T-helper 2 cell treated with Interferon-gamma antibody and Interleukin-4, amounts not matched to agents 100 ng/mL and 5 ng/mL, for 36 hours (primary cell): ENCODE results near the gene ZNF226. TPM values are rescaled to one million over a fixed set of nuclear protein-coding genes. Genes with fewer than 3 reads are reported as not detected.
"Not testable (repeated sequence)": the region's sequence is repeated elsewhere in the genome, so short reads cannot be mapped to it uniquely, and the experiment has no call there.

Experiments
- intact Hi-C: fragments of 100-400 bp; cut with micrococcal nuclease; formaldehyde crosslinking; loops from one replicate; pipeline ENCODE4 v1.15.1; 2023
- total RNA-seq: library from RNA; stranded (reverse); gene quantifications from 2 replicates; pipeline ENCODE4 v1.2.3, GENCODE V29; 2022

The ZNF226 gene
- total RNA-seq: 13.7 and 14.2 TPM in 2 replicates

DNA sequence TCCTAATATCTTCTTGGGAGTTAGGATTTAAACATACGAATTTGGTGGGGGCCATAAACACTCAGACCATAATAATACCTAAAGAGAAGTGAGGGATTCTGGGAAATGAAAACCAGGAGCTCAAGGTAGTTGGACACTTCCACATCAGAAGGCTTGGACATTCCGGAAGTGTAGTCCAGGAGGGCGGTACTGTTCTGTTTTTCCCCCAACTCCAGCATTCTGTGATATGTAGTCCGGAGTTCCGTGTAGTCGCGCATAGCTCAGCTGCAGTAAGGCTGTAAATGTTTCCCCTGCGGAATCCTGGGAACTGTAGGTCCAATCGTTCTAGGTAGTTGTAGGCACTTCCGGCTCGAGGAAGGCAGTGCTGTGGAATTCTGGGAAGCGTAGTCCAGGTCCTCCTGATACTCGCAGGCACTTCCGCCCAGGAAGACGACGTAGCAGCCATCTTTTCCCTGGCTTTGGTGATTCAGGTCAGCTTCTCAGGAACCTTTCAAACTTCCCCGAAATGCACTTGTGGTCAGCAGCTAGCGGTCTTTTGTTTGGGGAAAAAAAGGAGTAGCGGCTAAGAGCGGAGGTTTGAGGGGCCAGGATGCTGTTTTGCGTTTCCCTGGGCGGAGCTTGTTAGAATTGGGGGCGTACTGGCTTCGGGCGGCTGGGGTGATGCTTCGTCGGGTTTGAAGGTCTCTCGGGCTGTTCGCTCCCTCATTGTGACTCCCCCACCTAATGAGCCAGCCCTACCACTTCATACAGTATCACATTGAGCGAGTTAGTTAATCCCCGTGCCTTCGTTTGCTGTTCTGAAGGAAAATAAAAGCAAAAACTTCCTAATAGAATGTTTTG lies at the start of gene ZNF226:
TSS of gene ZNF226 (plus strand) at position 428 of the 840 bp plus-strand sequence. CDS start 4,981 bp downstream, outside the sequence.
- intact Hi-C loops: loop anchor here (1.0 to 2.0 kb wide), 4 partner anchors 24 to 70 kb away; partner anchors contain the start of genes ZNF224, ZNF225, ZNF227 and ZNF234

DNA sequence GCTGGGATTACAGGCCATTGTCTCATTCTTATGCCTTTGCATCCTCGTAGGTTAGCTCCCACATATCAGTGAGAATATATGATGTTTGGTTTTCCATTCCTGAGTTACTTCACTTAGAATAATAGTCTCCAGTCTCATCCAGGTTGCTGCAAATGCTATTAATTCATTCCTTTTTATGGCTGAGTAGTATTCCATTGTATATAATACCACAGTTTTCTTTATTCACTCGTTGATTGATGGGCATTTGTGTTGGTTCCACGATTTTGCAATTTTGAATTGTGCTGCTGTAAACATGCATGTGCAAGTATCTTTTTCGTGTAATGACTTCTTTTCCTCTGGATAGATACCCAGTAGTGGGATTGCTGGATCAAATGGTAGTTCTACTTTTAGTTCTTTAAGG lies 43.7 kb upstream of the ZNF226 start:
- intact Hi-C loops: not testable (repeated sequence)

DNA sequence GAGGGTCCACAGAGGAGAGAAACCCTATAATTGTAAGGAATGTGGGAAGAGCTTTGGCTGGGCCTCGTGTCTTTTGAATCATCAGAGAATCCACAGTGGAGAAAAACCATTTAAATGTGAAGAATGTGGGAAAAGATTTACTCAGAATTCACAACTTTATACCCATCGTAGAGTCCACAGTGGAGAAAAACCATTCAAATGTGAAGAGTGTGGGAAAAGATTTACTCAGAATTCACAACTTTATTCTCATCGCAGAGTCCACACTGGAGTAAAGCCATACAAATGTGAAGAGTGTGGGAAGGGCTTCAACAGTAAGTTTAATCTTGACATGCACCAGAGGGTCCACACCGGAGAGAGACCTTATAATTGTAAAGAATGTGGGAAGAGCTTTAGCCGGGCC lies 32.9 kb upstream of the ZNF226 start:
- intact Hi-C loops: no loop called here

DNA sequence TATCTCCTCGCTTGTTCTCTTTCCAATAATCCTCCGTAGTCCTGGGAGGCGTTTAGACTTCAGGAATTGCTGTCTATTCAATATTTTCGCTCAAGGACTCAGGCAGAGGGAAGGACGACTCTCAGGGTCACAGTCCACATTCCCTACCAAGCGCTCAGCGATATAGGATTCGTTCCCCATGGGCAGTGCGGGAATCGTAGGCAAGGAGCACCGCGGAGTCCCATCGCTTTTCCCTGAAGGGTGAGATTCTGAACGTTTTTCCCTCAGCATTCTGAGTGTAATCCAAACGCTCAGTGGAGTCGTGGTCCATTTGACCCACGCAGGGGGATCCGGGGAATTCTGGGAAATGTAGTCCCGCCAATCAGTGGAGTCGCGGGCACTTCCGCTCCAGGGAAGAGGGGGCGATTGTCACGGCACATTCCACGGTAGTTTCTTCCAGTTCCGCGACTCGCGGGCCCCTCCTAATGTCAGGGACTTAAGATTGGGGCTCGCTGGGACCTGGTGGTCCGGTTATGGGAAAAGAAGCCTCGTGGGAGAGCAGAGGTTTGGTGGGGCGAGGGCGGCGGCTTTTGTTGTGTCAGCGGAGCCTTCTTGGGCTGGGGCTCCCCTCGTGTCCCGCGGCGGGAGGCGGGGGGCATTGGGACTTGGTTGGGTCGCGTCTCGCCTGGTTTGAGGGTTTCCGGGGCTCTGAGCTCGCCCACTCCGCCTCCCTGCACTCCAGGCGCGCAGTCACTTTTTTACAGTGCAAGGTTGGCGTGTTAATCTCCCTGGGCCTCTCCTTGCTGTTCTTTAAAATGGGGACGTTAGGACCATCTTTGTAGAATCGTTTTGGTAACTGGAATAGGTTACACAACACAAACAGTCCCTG lies 23.5 kb upstream of the ZNF226 start, which contains the start of gene ZNF234:
TSS of gene ZNF234 (plus strand) at position 364 of the 868 bp plus-strand sequence. CDS start 3,079 bp downstream, outside the sequence.
- intact Hi-C loops: loop anchor here (1.0 to 5.0 kb wide), 4 partner anchors 23 to 69 kb away; partner anchors contain the start of genes ZNF225, ZNF226 and ZNF284

DNA sequence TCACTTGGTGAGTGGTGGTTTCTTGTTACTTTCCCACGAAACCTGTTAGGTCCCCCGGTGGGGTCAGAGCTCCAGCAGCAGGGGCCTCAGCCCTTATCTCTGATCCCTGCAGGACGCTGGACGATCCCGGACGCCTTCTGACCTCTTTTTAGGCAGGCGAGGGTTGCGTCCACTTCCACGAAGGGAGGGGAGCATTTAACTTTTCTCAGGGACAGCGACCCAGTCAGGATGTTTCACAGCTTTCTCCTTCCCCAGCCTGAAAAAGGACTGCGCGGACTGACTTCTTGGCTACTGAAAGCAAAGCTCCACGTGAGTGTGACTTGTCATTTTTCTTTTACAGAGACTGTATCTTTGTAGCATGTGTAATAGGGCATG lies 22.9 kb upstream of the ZNF226 start:
- intact Hi-C loops: loop anchor here (5.0 kb wide), 1 partner anchor 70 kb away; the partner anchor contains the start of gene ZNF284

DNA sequence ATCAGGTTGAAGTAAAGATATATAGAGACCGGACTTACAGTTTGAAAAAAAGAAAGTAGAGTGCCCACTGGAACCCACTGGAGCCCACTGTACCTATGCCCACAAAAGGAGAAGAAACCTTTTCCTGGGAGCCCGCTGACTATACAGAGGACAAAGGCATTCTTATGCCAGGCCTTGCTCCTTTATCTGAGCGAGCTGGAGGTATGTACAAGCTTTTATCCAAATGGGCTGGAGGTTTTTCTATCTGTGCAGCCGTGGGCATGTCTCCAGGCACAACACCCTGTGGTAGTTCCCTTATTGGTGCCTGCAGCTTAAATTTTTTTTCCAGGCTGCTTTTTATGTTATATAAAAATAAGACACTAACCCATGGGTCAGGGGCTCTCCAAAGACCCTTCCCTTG lies 15.1 kb upstream of the ZNF226 start:
- intact Hi-C loops: no loop called here

DNA sequence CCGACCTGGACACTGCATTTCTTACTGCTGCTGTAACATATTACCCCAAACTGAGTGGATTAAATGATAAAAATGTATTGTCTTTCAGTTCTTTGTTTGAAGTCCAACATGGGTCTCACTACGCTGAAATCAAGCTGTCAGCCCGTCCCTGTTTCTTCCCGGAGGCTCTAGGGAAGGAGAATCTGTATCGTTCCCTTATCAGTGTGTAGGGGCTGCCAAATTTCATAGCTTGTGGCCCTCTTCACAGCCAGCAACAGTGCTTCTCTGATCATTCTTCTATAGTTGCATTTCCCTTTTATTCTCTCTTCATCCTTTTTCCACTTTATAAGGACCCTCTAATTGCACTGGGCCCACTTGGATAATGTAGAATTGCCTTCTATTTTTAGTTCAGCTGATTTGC lies 13.4 kb upstream of the ZNF226 start:
- intact Hi-C loops: no loop called here

DNA sequence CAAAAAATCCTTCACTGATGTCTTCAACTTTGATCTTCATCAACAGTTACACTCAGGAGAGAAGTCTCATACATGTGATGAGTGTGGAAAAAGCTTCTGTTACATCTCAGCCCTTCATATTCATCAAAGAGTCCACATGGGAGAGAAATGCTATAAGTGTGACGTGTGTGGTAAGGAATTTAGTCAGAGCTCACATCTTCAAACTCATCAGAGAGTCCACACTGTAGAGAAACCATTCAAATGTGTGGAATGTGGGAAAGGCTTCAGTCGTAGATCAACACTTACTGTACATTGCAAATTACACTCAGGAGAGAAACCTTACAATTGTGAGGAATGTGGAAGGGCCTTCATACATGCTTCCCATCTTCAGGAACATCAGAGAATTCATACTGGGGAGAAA lies 8.4 kb upstream of the ZNF226 start:
- intact Hi-C loops: no loop called here

DNA sequence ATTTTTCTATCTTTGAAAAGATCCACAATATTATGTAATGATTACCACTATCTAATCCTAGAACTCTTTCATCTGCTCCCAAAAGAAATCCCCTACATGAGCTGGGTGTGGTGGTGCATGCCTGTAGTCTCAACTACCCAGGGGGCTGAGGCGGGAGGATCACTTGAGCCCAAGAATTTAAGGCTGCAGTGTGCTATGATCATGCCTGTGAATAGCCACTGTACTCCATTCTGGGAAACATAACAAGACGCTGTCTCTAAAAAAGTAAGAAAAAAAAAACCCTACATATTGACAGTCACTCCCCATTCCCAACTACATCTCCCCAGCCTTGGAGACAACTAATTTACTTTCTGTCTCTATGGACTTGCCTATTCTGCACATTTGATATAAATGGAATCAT lies 1.1 kb upstream of the ZNF226 start:
- intact Hi-C loops: loop anchor here (2.0 kb wide), 2 partner anchors 23 to 69 kb away; partner anchors contain the start of genes ZNF224 and ZNF234

DNA sequence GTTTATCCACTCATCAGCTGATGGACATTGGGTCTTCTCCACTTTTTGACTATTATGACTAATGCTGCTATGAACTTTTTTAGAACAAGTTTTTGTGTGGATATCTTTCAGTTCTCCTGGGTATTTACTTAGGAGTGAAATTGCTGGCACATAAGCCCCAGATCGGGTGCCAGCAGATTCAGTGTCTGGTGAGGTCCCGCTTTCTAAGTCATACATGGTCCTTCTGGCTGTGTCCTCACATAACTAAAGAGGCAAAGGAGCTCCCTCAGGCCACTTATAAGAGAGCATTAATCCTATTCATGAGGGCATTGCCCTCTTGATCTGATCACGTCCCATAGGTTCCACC lies 600 bp upstream of the ZNF226 start:
- intact Hi-C loops: loop anchor here (2.0 kb wide), 2 partner anchors 23 to 69 kb away; partner anchors contain the start of genes ZNF224 and ZNF234

DNA sequence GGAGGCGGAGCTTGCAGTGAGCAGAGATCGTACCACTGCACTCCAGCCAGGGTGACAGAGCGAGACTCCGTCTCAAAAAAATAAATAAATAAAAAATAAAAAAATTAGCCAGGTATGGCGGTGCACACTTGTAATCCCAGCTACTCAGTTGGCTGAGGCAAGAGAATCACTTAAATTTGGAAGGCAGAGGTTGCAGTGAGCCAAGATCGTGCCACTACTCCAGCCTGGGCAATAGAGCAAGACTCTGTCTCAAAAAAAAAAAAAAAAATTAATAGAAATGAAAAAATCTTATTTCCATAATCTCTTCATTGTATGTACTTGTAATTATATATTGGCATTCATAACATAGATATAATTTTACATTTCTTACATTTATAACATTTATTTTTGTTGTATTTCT lies 5.8 kb downstream of the ZNF226 start:
- intact Hi-C loops: not testable (repeated sequence)

DNA sequence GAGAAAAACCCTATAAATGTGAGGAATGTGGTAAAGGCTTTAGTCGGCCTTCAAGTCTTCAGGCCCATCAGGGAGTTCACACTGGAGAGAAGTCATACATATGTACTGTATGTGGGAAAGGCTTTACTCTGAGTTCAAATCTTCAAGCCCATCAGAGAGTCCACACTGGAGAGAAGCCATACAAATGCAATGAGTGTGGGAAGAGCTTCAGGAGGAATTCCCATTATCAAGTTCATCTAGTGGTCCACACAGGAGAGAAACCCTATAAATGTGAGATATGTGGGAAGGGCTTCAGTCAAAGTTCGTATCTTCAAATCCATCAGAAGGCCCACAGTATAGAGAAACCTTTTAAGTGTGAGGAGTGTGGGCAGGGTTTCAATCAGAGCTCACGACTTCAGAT lies 11.7 kb downstream of the ZNF226 start:
- intact Hi-C loops: no loop called here

DNA sequence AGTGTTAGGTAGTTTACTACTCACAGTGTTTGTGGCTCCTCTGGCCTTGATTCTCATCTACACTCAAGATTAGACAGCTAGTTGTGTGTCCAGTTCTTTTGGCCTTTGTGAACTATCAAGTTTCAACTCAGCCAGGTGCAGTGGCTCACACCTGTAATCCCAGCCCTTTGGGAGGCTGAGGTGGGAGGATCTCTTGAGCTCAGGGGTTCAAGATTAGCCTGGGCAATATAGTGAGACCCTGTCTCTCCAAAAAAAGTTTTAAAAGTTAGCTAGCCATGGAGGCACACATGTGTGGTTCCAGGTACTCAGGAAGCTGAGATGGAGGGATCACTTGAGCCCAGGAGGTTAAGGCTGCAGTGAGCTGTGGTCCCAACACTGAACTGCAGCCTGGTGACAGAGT lies 16.1 kb downstream of the ZNF226 start:
- intact Hi-C loops: no loop called here

DNA sequence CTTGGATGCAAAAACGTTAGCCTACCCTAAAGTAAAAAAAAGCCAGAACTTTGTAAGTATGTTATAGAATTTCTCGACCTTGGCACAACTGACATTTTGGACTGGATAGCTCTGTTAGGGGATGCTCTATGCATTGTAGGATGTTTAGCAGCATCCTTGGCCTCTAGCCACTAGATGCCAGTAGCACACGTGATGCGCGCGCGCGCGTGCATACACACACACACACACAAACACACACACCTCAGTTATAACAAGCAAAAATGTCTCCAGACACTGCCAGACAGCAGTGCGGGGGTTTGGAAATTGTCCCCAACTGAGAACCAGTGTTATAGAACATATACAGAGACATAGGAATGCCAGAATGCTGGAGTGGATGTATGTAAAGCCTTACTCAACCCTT lies 17.2 kb downstream of the ZNF226 start:
- intact Hi-C loops: no loop called here

DNA sequence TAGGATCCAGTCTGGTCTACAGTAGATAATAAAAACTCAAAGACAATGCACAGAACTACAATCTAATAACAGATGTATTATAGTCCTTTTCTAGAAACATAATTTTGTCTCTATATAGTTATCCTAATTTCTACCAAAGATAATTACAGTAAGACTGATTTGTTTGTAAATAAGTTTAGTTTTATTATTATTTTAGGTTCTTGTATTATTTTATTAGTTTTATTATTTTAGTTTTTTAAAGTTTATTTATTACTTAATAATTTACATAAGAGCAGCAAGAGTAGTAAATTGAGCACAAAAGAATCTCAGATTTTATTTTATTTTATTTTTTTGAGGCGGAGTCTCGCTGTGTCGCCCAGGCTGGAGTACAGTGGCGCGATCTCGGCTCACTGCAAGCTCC lies 25.1 kb downstream of the ZNF226 start:
- intact Hi-C loops: no loop called here

DNA sequence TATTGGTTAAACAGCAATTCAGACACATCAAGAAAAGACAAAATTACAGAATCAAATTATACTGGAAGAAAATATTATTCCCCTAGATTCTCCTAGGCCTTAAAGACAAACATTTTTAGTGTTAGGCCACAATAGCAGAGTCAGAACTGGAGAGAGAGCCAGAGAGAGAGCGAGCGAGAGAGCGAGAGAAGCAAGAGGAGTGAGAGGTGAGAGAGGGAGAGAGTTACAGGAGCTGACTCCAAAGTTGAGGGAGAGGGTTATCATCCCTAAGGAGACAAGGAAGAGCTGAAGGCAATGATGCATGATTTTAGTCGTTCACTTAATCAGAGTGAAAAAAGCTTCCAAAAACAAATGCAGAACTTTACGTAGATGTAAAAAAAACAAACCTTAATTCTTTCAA lies 27.2 kb downstream of the ZNF226 start:
- intact Hi-C loops: no loop called here

DNA sequence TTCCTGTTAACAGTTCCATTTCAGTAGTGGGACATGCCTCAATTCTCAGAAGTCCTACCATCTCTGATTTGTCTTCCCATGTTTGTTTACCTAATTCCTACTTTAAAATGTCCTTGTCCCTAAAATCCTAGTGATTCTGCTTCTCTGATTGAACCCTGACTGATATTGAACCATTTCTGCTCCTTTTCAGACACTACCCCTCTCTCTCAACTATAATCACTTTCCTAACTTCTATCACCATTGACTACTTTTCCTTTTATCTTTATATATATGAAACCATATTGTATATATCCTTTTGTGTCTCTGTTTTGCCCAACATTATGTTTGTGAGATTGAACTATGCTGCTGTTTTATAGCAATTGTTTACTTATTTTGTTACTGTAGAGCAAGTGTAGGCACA lies 31.9 kb downstream of the ZNF226 start:
- intact Hi-C loops: no loop called here

DNA sequence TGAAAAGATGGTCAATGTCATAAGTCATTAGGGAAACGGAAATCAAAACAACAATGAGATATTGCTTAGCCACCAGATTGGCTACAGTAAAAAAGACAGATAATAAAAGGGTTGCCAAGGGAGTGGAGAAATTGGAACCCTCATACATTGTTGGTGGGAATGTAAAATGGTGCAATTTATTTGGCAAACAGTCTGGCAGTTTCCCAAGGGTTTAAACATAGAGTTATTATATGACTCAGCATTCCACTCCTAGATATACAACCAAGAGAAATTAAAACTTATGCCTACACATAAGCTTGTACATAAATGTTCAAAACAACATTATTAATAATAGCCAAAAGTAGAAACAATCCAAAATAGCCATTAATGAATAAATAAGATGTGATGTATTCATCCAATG lies 37.6 kb downstream of the ZNF226 start:
- intact Hi-C loops: no loop called here

DNA sequence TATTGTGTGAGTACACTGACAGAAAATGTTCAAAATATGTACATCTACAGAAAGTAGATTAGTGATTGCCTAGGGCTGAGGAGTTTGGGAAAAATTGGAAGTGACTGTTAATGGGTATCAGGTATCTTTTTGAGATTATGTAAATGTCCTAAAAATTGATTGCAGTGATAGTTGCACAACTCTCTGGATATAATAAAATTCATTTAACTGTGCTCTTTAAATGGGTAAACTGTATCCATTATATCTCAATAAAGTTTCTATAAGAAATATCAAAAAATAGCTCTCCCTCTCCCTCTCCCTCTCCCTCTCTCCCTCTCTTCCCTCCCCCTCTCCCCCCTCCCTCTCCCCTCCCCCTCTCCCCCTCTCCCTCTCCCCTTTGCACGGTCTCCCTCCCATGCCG lies 38.1 kb downstream of the ZNF226 start:
- intact Hi-C loops: no loop called here

DNA sequence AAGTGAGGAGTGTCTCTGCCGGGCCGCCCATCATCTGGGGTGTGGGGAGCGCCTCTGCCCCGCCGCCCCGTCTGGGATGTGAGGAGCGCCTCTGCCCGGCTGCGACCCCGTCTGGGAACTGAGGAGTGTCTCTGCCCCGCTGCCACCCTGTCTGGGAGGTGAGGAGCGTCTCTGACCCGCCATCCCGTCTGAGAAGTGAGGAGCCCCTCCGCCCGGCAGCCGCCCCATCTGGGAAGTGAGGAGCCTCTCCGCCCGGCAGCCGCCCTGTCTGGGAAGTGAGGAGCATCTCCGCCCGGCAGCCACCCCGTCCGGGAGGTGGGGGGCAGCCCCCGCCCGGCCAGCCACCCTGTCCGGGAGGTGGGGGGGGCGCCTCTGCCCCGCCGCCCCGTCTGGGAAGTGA lies 39.0 kb downstream of the ZNF226 start:
- intact Hi-C loops: not testable (repeated sequence)

DNA sequence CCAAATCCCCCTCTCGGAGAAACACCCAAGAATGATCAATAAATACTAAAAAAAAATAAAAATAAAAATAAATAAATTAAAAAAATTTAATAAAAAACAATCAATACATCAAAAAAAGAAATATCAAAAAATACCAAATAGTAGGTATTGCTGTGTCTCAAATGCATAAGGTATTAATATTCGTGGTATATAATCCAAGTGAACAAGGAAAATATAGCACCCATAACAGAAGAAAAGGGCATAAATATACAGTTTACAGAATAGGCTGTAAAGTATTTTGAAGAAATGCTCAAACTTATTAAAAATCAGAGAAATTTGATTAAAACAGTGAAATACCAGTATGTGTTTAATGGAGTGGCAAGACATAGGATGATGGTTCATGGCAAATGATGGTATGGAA lies 39.9 kb downstream of the ZNF226 start:
- intact Hi-C loops: no loop called here
